Measurements from ENCODE around the gene MVB12B.

DNA sequence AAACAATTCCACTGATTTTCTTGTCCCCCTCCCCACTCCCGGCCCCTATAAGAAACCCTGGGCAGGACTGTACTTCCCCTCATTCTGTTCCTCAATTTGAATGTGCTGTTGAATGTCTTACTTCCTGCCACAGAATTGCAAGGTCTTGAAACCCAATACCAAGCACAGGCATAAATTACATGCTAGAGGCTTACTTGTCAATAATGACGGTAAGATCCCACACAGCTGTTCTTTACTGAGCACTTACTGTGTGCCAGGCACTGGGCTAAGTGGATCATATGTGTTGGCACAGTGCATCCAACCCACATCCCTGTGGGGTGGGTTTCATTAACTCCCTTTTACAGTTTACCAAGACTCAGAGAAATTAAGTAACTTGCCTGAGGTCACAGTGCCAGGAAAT lies 63.4 kb downstream of the MVB12B start:
- TF ChIP-seq POLR2AphosphoS5 (IDR thresholded peaks at IDR 0.05; ENCODE audit: low read depth, low read length), result no peak
- TF ChIP-seq, protein P1, sequence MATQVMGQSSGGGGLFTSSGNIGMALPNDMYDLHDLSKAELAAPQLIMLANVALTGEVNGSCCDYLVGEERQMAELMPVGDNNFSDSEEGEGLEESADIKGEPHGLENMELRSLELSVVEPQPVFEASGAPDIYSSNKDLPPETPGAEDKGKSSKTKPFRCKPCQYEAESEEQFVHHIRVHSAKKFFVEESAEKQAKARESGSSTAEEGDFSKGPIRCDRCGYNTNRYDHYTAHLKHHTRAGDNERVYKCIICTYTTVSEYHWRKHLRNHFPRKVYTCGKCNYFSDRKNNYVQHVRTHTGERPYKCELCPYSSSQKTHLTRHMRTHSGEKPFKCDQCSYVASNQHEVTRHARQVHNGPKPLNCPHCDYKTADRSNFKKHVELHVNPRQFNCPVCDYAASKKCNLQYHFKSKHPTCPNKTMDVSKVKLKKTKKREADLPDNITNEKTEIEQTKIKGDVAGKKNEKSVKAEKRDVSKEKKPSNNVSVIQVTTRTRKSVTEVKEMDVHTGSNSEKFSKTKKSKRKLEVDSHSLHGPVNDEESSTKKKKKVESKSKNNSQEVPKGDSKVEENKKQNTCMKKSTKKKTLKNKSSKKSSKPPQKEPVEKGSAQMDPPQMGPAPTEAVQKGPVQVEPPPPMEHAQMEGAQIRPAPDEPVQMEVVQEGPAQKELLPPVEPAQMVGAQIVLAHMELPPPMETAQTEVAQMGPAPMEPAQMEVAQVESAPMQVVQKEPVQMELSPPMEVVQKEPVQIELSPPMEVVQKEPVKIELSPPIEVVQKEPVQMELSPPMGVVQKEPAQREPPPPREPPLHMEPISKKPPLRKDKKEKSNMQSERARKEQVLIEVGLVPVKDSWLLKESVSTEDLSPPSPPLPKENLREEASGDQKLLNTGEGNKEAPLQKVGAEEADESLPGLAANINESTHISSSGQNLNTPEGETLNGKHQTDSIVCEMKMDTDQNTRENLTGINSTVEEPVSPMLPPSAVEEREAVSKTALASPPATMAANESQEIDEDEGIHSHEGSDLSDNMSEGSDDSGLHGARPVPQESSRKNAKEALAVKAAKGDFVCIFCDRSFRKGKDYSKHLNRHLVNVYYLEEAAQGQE (IDR thresholded peaks at IDR 0.05; ENCODE audit: insufficient read depth in 1 of 2, low read depth in 2 of 2, low read length in 2 of 2), result no peak
- TF ChIP-seq FOXP2 (optimal IDR thresholded peaks at IDR 0.05; ENCODE audit: borderline replicate concordance, extremely low read depth, extremely low read length, insufficient read depth), result no peak
- TF ChIP-seq SIN3A (IDR thresholded peaks at IDR 0.05; ENCODE audit: borderline replicate concordance, insufficient read depth, low read length), result no peak
- TF ChIP-seq TAF1 (IDR thresholded peaks at IDR 0.05; ENCODE audit: borderline replicate concordance, insufficient read depth, low read length), result no peak

All from PFSK-1 (cell line).